HAP-1 (cell line): ENCODE measurements around the gene RAD9B.
"Not testable (repeated sequence)": the region's sequence is repeated elsewhere in the genome, so short reads cannot be mapped to it uniquely, and the experiment has no call there.

Source experiments
- DNase-seq, 2 experiments: peaks; one replicate each; pipeline ENCODE4 v3.0.0-alpha.2; 2016 to 2020; ENCODE audit warnings: low spot score in 2 of 2
- H3K27me3 ChIP-seq: fragments of 250-450 bp; sonication (Bioruptor Pico); 2 replicates; pipeline ENCODE4 v1.5.1; 2020; ENCODE audit warnings: low read depth, mild to moderate bottlenecking, moderate library complexity
- H3K36me3 ChIP-seq: fragments of 250-450 bp; sonication (Bioruptor Pico); replicated peaks from 2 replicates; pipeline ENCODE4 v1.5.1; 2020; ENCODE audit warnings: mild to moderate bottlenecking
- H3K4me1 ChIP-seq: fragments of 250-450 bp; sonication (Bioruptor Pico); 2 replicates; pipeline ENCODE4 v1.5.1; 2020; ENCODE audit warnings: mild to moderate bottlenecking
- H3K4me3 ChIP-seq: fragments of 250-450 bp; sonication (Bioruptor Pico); 2 replicates; pipeline ENCODE4 v1.5.1; 2020; ENCODE audit warnings: mild to moderate bottlenecking, moderate library complexity
- H3K9me3 ChIP-seq: fragments of 250-450 bp; sonication (Bioruptor Pico); 2 replicates; pipeline ENCODE4 v1.5.1; 2020; ENCODE audit warnings: mild to moderate bottlenecking, moderate library complexity
- in situ Hi-C: fragments of 300-500 bp; cut with MboI; formaldehyde crosslinking; loops from 3 replicates; pipeline ENCODE4 v1.14.3; 2020; ENCODE audit warnings: low sequenced_read_pairs, inconsistent platforms, mixed read lengths

The RAD9B gene

DNA sequence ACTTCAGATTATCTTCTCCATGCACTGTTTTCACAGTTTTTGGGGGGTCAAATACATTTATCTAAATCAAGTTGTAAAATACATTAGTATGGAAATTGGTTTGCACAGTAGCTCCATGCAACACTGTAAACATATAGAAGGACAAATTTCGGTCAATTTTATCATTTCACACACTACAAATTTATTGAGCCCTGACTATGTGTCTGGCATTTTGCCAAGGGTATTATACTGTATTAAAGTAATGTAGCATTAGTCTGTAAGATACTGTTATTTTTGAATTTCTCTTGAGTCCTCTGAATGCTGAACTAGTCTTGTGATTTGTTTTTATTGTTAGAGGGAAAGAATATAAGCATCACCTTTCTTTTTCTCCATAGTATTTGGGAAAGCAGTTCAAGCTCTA is 1.3 kb downstream of the RAD9B start:
- no peaks in the 10 kb centered on the region for H3K9me3 ChIP-seq
- H3K36me3 ChIP-seq: peaks cover 1% of the 10 kb centered on the region
- H3K4me1 ChIP-seq: peaks cover 18% of the 10 kb centered on the region
- DNase-seq: no peak
- no peaks in the 10 kb centered on the region for H3K27me3 ChIP-seq
- in situ Hi-C loops: no loop called here
- H3K4me3 ChIP-seq: no peak overlapping the region

DNA sequence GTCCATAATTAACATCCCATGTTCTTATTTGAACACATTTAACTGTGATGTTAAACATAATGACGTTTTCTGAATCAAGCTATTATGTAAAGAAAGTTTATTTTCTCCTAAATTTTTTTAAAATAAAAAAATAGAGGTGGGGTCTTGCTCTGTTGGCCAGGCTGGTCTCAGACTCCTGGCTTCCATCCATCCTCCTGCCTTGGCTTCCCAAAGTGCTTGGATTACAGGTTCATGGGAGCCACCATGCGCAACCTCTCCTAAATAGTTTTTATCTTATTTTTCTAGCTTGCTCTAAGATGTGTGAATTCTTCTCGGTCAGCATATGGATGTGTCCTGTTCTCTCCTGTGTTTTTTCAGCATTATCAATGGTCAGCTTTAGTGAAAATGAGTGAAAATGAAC is 3.2 kb downstream of the RAD9B start:
- Histone ChIP-seq H3K4me3 (no peak overlapping the region), H3K4me1 (peaks cover 3% of the 10 kb centered on the region), H3K36me3 (no peaks in the 10 kb centered on the region), H3K9me3 (no peaks in the 10 kb centered on the region), H3K27me3 (no peaks in the 10 kb centered on the region)
- DNase-seq: no peak
- in situ Hi-C loops: no loop called here

GRCh38 chr12:110508071-110508586 is 6.0 kb downstream of the RAD9B start:
- in situ Hi-C loops: no loop called here
- Histone ChIP-seq H3K9me3 (no peaks in the 10 kb centered on the region), H3K4me3 (no peak overlapping the region), H3K27me3 (no peaks in the 10 kb centered on the region), H3K4me1 (no peaks in the 10 kb centered on the region), H3K36me3 (no peaks in the 10 kb centered on the region)
- DNase-seq: no peak

DNA sequence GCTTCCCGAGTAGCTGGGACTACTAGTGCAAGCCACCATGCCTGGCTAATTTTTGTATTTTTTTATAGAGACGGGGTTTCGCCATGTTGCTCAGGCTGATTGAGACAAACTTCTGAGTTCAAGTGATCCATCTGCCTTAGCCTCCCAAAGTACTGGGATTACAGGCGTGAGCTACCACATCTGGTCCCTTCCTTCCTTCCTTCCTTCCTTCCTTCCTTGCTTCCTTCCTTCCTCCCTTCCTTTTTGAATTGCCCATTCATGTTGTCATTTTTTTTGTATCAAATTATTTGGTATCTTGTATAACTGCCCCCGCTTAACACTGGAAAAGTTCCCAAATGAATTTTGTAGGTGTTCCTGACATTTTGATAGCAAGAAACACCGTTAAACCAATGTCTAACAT is 11.7 kb downstream of the RAD9B start:
- Histone ChIP-seq H3K27me3 (no peaks in the 10 kb centered on the region), H3K4me1 (no peaks in the 10 kb centered on the region), H3K4me3 (no peak overlapping the region), H3K9me3 (no peaks in the 10 kb centered on the region), H3K36me3 (no peaks in the 10 kb centered on the region)
- no peak for DNase-seq
- in situ Hi-C loops: no loop called here

- H3K27me3 ChIP-seq: no peaks in the 10 kb centered on the region
- H3K36me3 ChIP-seq: no peaks in the 10 kb centered on the region
- H3K4me1 ChIP-seq: no peaks in the 10 kb centered on the region
- no peaks in the 10 kb centered on the region for H3K9me3 ChIP-seq
- H3K4me3 ChIP-seq: no peak overlapping the region
- no peak for DNase-seq
- in situ Hi-C loops: no loop called here
Observed at GRCh38 chr12:110514363-110514762, 12.2 kb downstream of the RAD9B start.

DNA sequence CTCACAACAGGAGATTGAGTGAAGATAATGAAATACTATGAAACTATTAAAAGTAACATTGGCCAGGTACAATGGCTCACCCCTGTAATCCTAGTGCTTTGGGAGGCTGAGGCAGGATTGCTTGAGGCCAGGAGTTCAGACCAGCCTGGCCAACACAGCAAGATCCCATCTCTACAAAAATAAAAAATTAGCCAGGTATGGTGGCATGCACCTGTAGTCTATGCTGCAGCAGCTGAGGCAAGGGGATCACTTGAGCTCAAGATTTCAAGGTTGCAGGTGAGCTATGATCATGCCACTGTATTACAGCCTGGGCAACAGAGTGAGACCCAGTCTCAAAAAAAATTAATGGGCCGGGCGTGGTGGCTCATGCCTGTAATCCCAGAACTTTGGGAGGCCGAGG is 14.9 kb downstream of the RAD9B start:
- no peaks in the 10 kb centered on the region for H3K9me3 ChIP-seq
- DNase-seq: no peak
- no peak overlapping the region for H3K4me3 ChIP-seq
- in situ Hi-C loops: no loop called here
- no peaks in the 10 kb centered on the region for H3K36me3 ChIP-seq
- H3K4me1 ChIP-seq: no peaks in the 10 kb centered on the region
- H3K27me3 ChIP-seq: no peaks in the 10 kb centered on the region

DNA sequence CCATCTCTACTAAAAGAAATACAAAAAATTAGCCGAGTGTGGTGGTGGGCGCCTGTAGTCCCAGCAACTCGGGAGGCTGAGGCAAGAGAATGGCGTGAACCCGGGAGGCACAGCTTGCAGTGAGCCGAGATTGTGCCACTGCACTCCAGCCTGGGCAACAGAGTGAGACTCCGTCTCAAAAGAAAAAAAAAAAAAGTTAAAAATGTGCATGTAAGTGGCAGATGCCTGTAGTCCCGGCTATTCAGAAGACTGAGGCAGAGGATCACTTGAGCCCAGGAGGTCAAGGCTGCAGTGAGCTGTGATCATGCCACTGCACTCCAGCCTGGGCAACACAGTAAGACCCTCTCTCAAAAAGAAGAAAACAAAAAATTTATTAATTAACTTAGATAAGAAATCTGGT is 15.9 kb downstream of the RAD9B start:
- H3K4me1 ChIP-seq, DNase-seq, H3K36me3 ChIP-seq, H3K9me3 ChIP-seq, H3K4me3 ChIP-seq, H3K27me3 ChIP-seq, in situ Hi-C loops: not testable (repeated sequence)

DNA sequence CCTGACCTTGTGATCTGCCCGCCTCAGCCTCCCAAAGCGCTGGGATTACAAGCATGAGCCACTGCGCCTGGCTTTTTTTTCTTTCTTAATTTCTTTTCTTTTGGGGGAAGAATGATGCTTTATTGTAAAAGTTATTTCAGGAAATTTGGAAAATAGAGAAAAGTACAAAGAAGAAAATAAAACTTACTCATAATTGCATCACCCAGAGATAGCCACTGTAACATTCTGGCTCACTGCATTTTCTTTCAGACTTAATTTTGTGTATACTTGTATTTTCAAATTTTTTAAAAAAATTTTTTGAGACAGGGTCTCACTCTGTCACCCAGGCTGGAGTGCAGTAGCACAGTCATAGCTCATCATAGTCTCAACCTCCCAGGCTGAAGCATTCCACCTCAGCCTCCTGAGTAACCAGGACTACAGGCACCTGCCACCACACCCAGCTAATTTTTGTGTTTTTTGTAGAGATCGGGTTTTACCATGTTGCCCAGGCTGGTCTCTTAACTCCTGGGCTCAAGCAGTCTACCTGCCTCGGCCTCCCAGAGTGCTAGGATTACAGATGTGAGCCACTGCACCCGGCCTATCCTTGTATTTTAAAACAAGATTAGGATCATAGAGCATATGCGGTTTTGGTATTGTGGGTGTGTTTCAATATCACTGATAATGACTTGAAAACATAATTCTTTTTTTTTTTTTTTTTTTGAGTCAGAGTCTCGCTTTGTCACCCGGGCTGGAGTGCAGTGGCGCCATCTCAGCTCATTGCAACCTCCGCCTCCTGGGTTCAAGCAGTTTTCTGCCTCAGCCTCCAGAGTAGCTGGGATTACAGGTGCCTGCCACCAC is 19.0 kb downstream of the RAD9B start:
- H3K9me3 ChIP-seq, H3K4me1 ChIP-seq, H3K27me3 ChIP-seq, DNase-seq, H3K36me3 ChIP-seq, H3K4me3 ChIP-seq, in situ Hi-C loops: not testable (repeated sequence)

- Histone ChIP-seq H3K4me1 (peaks cover 3% of the 10 kb centered on the region; the same call in 1 of the 2 replicates), H3K36me3 (no peaks in the 10 kb centered on the region; the same call in 1 of the 2 replicates), H3K4me3 (no peak overlapping the region), H3K27me3 (no peaks in the 10 kb centered on the region), H3K9me3 (no peaks in the 10 kb centered on the region)
- in situ Hi-C loops: no loop called here
- DNase-seq: no peak
Observed at GRCh38 chr12:110528277-110528839, 26.2 kb downstream of the RAD9B start.

GRCh38 chr12:110530511-110530910 is 28.4 kb downstream of the RAD9B start:
- no peak overlapping the region for H3K4me3 ChIP-seq
- in situ Hi-C loops: no loop called here
- DNase-seq: no peak

DNA sequence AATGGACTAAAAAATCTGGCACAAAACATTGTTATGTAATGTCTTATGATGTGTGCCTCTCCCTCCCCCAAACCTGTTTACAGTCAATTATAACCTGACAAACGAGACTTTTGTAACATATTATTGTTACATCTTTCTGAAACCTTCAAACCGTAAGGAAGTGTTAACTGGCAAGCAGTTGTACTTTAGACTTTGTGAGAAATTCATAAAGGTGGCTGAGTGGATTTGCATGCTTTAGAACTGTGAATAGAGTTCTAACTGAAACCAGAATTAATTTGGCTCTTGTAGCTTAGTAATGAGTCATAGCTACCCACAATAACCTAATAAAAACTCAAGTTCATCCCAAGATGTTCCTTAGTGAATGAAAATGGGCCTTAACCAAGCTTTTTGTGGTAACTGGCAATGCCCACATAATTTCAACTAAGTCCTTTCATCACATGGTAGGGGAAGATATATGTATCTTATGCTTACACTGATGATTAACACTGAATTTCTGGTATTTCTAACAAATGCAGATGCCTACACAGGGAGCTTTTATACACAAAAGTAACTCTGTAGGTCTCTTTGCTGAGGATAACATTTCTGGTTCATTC is 29.7 kb downstream of the RAD9B start:
- Histone ChIP-seq H3K9me3 (no peaks in the 10 kb centered on the region), H3K27me3 (no peaks in the 10 kb centered on the region), H3K4me3 (no peak overlapping the region), H3K36me3 (peaks cover 2% of the 10 kb centered on the region; the same call in 1 of the 2 replicates), H3K4me1 (peaks cover 20% of the 10 kb centered on the region)
- in situ Hi-C loops: no loop called here
- no peak for DNase-seq

More at GRCh38 chr12:110530511-110530910, 28.4 kb downstream of the RAD9B start:
- Histone ChIP-seq H3K27me3 (no peaks in the 10 kb centered on the region), H3K36me3 (no peaks in the 10 kb centered on the region; the same call in 1 of the 2 replicates), H3K9me3 (no peaks in the 10 kb centered on the region), H3K4me1 (peaks cover 7% of the 10 kb centered on the region)

- Histone ChIP-seq H3K36me3 (peaks cover 10% of the 10 kb centered on the region), H3K9me3 (no peaks in the 10 kb centered on the region), H3K4me1 (peaks cover 26% of the 10 kb centered on the region), H3K4me3 (no peak overlapping the region), H3K27me3 (no peaks in the 10 kb centered on the region)
- in situ Hi-C loops: no loop called here
- no peak for DNase-seq
Observed at GRCh38 chr12:110532644-110533043, 30.5 kb downstream of the RAD9B start.

- Histone ChIP-seq H3K36me3 (peaks cover 20% of the 10 kb centered on the region), H3K4me1 (peaks cover 26% of the 10 kb centered on the region), H3K9me3 (no peaks in the 10 kb centered on the region), H3K4me3 (no peak overlapping the region), H3K27me3 (no peaks in the 10 kb centered on the region)
- in situ Hi-C loops: no loop called here
- no peak for DNase-seq
Observed at GRCh38 chr12:110533607-110534006, 31.5 kb downstream of the RAD9B start.

DNA sequence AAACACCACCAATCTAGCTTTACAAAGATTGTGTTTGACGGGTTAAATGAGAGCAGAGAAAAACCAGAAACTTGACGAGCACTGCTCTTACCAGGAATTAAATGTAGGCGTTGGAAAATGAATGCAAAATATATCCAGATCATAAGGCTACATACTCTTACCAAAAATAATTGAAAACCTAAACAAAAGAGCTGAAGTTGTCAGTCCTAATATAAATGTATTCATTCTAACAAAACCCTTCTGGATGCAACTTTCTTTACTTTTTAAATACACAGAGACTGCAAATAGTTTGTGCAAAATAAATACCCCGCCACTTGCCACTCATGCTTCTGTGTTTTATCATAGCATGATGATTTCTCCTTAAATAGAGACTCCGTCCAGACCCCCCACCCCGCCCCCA is 32.7 kb downstream of the RAD9B start:
- Histone ChIP-seq H3K27me3 (no peaks in the 10 kb centered on the region), H3K9me3 (no peaks in the 10 kb centered on the region), H3K4me3 (no peak overlapping the region), H3K36me3 (peaks cover 27% of the 10 kb centered on the region), H3K4me1 (peaks cover 26% of the 10 kb centered on the region)
- in situ Hi-C loops: no loop called here
- no peak for DNase-seq
